NCI-H446 (cell line): ENCODE measurements around the gene ATRNL1.
A peak's percentile ranks its signal among the peaks of the same experiment; 100 is the strongest.
"Not testable (repeated sequence)": the region's sequence is repeated elsewhere in the genome, so short reads cannot be mapped to it uniquely, and the experiment has no call there.

ENCODE experiments used
- DNase-seq, 2 experiments: peaks; one replicate each; lab custom pipeline; 2025; lab: John Stamatoyannopoulos, UW

The ATRNL1 gene

DNA sequence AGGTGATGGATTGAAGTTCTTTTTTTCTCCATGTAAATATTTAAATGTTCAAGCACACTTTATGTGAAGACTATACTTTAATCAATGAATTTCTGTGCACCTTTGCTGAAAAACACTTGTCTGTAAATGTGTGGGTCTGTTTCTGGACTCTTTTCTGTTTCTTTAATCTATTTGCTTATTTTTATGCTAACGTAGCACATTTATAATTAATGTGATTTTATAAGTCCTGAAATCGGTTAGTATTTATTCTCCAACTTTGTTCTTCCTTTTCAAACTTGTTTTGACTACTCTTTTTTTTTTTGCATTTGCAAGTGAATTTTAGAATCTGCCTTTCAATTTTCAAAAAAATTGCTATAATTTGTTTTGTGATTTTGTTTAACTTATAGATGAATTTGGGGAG, 334.4 kb downstream of the ATRNL1 start:
- DNase-seq: no peak

DNA sequence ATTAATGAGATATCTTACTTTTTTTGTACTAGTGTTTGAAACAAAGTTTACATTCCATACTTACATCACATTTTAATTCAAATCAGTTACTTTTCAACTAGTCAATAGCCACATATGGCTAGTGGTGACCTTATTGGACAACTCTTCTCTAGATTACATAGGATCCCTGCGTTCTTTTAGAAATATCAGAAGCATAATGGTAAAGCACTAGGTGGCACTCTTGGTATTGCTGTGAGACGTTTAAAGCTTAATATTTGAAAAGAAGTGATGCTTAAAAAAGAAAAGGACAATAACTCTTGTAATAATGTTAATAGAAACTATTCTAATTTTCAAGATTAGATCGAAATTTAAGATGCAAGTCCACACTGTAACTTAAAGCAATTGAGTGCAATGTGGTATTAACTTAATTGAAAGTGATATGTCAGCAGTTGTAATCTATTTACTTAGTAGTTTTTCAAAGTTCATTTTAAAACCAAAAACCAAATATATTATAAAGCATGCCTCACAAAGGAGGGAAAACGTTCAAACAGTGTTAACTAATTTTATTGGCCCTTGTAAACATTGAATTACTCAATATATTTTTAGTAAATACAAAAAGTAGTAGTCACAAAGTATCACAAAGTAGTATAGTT, 339.1 kb downstream of the ATRNL1 start:
- peak in 1 of 2 experiments; percentile 5 for DNase-seq

DNA sequence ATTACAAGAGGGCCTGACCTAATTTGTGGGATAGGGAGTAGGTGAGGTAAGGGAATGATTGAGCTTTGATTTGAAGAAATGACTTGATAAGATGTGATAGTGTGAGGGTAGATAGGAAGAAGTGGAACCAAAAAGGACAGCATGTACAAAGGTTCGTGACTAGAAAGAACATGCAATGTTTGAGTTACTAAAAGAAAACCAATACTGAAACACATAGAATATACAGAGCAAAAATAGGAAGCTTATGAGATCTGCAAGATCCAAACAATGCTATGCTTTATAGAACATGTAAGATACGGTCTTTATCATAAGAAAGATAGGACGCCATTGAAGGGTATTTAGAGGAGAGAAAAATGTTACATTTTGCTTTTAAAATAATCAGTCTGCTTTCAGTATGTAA, 343.8 kb downstream of the ATRNL1 start:
- DNase-seq: no peak

DNA sequence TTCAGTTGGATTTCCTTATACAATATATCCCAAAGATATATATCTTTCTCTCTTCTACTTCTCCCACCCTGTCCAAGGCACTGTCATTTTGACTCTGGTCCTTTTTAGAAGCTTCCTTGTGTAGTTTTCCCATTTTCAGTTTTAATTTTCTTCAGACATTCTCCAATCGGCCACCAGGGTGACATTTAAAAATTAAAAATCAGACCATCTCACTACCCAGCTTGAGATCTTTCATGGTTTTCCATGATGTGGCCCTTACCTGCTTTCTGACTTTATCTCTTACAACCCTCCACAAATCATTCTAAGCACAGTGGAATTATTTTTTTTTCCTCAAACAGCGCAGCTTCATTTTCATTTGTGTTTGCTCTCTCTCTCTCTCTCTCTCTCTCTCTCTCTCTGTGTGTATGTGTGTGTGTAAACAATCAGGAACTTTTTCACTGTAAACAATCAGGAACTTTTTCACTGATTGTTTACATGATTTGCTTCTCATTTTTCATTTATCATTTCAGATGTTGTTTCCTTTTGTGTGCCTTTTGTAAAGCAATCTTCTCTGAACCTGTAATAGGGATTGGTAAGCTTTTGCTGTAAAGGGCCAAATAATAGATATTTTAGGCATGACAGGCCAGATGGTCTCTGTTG, 348.9 kb downstream of the ATRNL1 start:
- no peak for DNase-seq

DNA sequence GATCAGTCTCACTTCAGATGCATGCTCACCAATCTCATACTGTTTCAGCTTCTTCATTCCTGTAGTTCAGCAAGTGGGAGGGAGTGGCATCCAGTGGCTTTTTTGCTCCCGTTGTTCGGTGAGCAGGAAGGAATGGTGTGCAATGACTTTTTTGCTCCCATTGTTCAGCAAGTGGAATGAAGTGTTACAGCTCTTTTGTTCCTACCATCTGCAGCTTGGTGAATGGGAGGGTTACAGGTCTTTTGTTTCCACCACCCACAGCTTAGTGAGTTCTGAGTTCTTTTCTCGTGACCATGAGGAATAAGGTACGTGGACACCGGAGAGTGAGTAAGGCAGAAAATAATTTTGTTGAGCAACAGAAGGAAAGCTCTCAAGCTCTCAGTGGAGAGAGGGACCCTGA, 363.6 kb downstream of the ATRNL1 start:
- DNase-seq: no peak

DNA sequence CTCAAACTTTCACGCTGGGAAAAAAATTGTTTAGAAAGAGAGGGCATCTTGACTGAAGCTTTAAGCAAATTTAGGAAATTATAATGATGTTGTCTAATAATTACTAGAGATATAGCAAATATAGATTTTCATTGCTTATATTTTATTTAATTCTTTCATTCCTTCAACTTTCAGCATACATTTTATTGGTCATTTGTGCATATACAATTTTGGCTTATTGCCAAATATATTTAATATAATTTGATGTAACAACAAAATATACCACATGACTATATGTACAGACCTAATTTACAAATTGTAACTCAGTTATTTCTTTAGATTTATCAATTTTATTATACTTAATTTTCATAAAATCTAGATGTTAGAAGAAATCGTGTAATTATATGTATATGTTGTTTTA, 390.1 kb downstream of the ATRNL1 start:
- no peak for DNase-seq

DNA sequence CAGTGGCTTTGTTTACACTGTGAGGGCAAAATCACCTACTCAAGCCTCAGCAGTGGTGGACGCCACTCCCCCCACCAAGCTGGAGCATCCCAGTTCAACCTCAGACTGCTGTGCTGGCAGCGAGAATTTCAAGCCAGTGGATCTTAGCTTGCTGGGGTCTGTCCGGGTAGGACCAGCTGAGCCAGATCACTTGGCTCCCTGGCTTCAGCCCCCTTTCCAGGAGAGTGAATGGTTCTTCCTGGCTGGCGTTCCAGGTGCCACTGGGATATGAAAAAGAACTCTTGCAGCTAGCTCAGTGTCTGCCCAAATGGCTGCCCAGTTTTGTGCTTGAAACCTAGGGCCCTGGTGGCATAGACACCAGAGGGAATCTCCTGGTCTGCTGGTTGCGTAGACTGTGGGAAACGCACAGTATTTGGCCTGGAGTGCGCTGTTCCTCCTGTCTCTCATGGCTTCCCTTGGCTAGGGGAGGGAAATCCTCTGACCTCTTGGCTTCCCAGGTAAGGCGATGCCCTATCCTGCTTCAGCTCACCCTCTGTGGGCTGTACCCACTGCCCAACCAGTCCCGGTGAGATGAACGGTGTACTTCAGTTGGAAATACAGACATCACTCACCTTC, 398.5 kb downstream of the ATRNL1 start:
- no peak for DNase-seq

DNA sequence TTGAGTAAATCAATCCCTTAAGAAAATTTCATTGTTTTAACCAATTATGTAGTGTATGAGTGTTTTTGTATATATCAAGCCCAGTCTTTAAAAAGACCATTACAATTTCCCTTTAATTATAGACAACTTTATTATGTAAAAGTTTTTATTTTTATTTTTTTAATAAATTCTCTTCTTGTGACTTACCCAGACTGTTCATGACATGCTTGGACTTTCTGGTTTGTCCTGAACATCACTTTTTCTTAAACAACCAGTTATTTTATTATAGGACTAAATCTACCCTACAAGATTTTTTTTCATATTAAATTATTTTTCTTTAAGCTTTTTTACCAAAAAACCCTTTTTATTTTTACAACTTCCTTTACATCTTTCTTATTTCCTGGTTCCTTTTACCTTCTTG, 410.4 kb downstream of the ATRNL1 start:
- no peak for DNase-seq

DNA sequence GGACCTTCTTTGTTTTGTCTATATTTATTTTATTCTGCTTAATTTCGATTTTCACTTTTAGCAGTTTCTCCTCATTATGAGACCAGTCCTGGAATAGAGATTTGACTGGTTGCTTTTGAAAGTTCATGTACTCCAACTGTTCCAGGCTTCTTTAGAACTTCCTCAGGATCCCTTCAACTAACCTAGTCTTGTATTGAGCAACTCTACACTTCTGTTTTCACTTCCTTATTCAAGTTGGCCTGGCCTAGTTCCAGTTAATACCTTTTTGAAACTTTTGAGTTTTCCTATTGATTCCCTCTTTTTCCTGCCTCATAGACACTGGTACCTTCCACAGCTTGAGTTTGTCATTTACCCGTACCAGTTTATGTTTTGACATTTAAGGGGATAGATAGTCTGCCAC, 421.7 kb downstream of the ATRNL1 start:
- no peak for DNase-seq

DNA sequence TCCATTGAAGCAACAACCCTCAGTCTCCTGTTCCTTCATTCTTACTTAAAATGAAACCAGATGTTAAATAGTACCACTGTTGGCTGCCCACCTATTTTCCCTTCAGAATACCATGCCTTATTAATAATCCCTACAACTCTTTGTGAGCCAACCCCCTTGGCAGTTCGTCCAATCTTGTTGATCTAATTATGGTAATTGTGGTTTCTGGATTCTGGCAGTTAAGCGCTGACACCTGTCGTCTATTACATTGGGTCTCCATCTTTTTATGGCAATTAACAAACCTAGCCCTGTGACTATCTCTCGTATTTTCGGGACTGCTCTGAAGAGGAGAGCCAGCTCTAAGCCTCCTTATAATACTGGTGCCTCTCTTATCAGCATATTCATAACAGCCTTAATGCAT, 432.0 kb downstream of the ATRNL1 start:
- DNase-seq: no peak

DNA sequence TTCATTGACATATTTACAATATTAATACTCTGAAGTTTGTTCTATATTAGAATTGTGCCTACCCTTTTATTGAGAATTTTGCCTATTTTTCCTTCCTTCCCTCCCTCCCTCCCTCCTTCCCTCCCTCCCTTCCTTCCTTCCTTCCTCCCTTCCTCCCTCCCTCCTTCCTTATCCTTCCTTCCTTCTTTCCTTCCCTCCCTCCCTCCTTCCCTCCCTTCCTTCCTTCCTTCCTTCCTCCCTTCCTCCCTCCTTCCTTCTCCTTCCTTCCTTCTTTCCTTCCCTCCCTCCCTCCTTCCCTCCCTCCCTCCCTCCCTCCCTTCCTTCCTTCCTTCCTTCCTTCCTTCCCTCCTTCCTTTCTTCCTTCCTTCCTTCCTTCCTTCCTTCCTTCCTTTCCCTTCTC, 434.5 kb downstream of the ATRNL1 start:
- not testable (repeated sequence) for DNase-seq

DNA sequence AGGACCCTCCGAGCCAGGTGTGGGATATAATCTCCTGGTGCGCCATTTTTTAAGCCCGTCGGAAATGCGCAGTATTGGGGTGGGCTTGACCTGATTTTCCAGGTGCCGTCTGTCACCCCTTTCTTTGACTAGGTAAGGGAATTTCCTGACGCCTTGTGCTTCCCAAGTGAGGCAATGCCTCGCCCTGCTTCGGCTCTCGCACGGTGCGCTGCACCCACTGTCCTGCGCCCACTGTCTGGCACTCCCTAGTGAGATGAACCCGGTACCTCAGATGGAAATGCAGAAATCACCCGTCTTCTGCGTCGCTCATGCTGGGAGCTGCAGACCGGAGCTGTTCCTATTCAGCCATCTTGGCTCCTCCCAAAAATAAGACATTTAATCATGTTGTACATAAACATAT, 443.2 kb downstream of the ATRNL1 start:
- DNase-seq: not testable (repeated sequence)

DNA sequence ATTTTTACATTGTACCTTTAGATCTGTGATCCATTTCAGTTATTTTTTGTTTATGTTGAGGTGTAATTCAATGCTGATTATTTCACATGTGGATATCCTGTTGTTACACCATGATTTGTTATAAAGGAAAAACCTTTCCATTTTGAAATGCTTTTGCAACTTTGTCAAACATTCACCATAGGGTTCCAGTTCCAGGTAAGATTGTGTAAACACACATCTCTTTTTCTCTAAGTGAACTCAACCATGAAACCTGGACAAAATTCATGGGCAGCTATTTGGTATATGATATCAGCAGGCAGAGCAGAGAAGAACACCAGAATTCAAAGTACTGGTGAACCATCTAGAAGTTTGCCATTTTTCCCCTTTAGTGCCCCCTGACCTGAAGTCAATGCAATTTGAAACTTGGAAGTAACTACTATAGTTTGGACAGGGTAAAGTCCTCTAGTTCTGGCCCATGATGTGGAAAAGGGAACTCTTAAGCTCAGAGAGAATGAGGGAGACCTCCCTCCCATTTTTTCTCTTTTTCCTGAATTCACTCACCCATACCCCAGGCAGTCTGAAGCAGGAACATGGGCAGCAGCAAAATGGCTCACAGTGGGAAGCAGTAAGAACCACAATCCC, 446.1 kb downstream of the ATRNL1 start:
- DNase-seq: no peak

DNA sequence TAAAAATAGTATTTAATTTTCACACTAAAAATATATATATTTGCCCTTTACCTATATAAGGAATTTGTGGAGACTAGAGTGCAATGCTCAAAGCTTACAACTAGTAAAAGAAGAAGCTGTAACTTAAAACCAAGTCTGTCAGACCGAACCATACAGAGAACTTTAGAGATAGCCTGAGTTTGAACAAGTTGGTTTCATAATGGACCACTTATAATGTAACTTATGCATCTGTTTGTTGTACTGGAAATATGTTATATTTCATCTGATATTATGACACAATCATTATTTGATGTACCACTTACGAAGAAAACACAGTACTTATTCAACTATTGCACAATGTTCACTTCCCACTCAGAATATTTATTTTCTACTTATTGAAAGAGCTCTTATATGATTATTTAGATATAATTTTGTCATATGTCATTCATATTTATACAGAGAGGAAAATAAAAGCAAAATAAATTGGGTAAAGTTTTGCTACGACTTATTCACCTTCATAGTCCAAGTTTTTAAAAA, 462.8 kb downstream of the ATRNL1 start:
- no peak for DNase-seq

DNA sequence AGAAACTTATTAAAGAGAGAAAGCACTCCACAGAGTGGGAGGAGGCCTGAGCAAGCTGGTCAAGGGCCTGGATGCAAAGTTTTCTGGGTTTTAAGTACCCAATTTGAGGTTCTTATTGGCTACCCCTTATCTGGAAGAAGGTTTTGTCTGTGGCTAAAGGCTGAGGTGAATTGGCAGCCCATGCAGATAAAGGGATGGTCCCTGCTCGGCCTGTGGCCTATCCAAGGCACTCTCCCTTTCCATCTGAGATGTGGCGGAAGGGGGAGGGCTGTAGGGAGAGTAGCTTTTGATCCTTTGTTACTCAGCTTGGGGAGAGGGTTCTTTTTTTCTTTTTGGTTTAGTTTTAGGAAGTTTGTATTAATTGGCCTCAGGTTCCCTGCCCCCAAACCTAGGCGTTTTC, 465.1 kb downstream of the ATRNL1 start:
- DNase-seq: no peak

DNA sequence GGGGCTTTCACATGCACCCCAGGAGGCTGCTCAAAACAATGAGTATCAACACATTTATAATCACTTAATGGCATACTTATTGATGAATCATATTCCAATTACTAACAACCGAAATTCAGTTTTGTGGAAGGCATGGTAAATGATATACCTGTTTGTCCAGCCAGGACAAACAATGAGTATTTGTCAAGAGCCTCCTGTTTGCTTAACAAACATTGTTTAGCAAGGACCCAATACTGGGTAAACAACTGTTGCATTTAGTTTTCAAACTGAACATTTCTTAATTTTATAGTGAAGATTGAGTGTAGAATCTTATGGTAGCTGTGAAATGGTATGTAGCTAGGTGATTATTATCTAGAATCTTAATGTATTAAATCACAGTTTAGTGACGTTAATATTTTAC, 473.7 kb downstream of the ATRNL1 start:
- no peak for DNase-seq

DNA sequence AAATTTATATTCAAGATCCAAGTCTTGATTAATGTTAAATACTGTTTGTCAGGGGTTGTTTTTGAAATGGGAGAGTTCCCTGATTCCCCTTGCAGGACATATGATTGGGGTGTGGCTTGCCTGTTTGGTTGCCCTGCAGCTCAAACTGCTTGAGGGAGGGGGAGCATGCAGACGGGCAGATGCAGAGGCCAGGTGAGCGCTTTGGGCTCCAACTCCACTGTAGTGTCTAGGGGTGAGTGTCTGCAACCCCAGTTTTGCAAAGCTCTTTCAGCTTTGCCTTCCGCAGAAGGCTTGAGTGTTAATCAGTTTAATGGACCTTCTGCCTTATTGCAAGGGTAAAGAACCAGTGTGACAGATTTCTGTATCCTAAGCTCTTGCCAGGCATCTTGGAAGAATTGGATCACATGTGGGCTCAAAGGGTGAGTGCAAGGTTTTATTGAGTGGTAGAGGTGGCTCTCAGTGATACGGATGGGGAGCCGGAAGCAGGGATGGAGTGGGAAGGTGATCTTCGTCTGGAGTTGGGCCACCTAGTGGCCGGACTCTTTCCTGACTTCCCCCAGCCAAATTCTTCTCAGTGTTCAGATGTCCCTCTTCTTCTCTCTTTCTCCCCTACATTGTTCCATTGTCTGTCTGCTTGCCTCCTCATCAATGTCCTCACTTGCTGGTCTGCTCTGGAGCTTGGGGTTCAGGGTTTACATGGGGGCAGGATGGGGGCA, 479.7 kb downstream of the ATRNL1 start:
- DNase-seq: no peak

DNA sequence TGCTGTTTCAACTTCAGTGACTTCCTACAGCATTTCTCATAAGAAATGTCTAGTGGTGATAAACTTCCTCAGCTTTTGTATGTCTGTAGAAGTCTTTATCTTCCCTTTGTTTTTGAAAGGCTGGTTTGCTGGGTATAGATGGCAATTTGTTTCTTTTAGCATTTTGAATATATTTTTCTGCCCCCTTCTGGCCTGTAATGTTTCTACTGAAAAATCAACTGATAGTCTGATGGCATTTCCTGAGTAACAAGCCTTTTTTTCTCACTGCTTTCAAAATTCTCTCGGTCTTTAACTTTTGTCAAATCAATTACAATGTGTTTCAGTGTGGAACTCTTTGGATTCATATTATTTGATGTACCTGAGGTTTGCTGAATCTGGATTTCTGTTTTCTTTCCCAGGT, 487.1 kb downstream of the ATRNL1 start:
- no peak for DNase-seq

DNA sequence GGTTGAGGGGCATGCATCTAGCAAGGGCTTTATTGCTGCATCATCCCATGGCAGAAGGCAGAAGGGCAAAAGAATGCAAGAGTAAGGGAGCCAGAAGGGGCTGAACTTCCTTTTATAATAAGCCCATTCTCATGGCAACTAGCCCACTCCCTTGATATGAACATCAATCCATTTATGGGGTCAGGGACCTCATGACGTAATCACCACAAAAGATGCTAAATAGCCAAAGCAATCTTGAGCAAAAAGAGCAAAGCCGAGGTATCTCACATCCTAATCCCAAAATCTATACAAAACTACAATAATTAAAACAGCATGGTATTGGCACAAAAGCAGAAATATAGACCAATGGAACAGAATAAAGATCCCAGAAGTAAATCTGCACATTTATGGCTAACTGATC, 499.9 kb downstream of the ATRNL1 start:
- no peak for DNase-seq

DNA sequence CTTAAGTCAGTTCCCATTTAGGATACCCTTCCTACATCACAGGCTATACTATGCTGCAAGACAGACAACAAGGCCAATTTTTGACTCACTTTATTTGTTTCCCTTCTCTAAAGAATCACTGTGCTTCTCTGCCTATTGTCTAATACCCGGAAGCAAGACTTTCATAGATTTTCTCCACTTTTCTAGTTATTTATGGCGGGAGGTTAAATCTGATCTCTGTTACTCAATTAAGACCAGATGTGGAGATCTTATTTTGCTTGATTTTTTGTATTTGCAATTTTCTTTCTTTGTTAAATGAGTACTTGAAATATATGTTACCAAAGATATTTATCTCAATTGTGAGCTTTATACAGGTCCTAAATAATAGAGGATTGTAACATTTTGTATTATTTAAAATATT, 511.5 kb downstream of the ATRNL1 start:
- DNase-seq: no peak

DNA sequence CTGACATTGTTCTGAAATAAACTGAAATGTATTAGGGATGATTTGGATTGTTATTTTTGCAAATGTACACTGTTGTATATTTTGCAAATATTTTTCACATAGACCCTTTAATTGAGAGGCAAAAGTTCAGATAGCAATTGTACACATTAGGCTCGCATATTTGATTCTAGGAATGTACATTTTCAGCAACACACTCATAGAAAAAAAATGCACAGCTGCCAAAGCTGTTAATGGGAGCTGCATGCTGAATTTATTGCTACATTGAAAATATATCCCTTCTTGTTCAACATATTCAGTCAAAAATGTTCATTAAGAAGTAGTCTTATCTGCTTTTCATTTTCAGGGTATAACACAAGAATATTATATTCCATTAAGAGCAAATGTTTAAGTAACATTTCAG, 512.9 kb downstream of the ATRNL1 start:
- DNase-seq: no peak

DNA sequence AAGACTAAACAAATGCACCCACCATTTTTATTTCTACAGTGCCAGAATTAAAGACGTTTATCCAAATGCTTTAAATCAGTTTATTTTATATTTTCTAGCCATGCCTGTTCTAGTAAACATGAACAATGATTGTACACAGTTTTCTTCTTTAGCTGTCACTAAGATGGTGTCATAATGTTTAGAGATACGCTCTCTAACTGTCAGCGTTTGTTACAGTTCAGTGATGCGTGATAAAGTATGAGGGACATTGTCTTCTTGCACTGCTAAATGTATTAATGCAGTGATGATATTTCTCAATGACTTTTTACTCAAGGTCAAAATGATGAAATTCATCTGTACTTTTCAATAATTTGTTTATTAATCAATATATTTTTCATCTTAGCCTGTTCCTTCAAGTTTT, 513.6 kb downstream of the ATRNL1 start:
- DNase-seq: no peak
